ENCODE results near the gene ALPL. TPM values are rescaled to one million over a fixed set of nuclear protein-coding genes. Genes with fewer than 3 reads are reported as not detected.

ALPL gene
- total and polyA plus RNA-seq, 9 of the 15 experiments (the other 6 are each of a cell fraction or from before 2014, with no cell fraction given) = 0.04 to 0.38 (median 0.18) TPM; not detected in 4

GRCh38 chr1:21597753-21598152 is 88.5 kb downstream of the ALPL start:
- H3K4me1 ChIP-seq (replicated peaks in 1 of 2; ENCODE audit: control insufficient read depth in 2 of 2, insufficient read depth in 2 of 2, low read length in 2 of 2) = peaks cover 0 to 66% of the 10 kb centered on the region in 2 experiments; a peak in 1 of 5 replicates
- WGBS (ENCODE audit: insufficient coverage, low coverage, missing lambda C conversion rate) = 83% methylated on average over 13 of the region's 19 CpGs
- peaks cover 10% of the 10 kb centered on the region for H4K20me1 ChIP-seq (replicated peaks; ENCODE audit: control insufficient read depth, insufficient read depth, low read length)
- ChIA-PET CTCF (ENCODE audit: low intra/inter-chr PET ratio) (no interaction called here), POLR2A (interaction anchor here (0.5 kb wide), 1 partner anchor 350 kb away, joined by 3 read pairs; no protein-coding TSS in a partner anchor)
- H3K9ac ChIP-seq (ENCODE audit: insufficient read depth in 1 of 2, low read depth in 2 of 2, low read length in 2 of 2) = peak overlapping the region in 1 of 2 experiments; percentile 51; a peak in 1 of 4 replicates
- FAIRE-seq (no peak), ATAC-seq (no peak), DNase-seq (ENCODE audit: extremely low read depth in 1 of 4, low spot score in 3 of 4) (peak in 1 of 4 experiments; percentile 35)
- no peak overlapping the region for H3K27ac ChIP-seq (ENCODE audit: extremely low read depth, low read depth, low read length)
- TF ChIP-seq ATF6 (CRISPR knock-in tag; IDR thresholded peaks at IDR 0.05) (no peak), ZBTB33 (CRISPR knock-in tag; IDR thresholded peaks at IDR 0.05) (0 out of 2 replicates have a peak, but pooled peaks have one; percentile 31), ZNF518B (CRISPR knock-in tag; IDR thresholded peaks at IDR 0.05) (no peak), E2F8 (IDR thresholded peaks at IDR 0.05; ENCODE audit: low read depth, partially characterized antibody) (no peak), POLR2G (IDR thresholded peaks at IDR 0.05; ENCODE audit: low read depth, low read length) (0 out of 2 replicates have a peak, but pooled peaks have one; percentile 8), MCM5 (IDR thresholded peaks at IDR 0.05; ENCODE audit: low read depth) (no peak), ZNF507 (tag; conservative IDR thresholded peaks at IDR 0.05) (no peak), E2F4 (CRISPR knock-in tag; IDR thresholded peaks at IDR 0.05; ENCODE audit: low read depth) (no peak), ZNF699 (CRISPR knock-in tag; IDR thresholded peaks at IDR 0.05; ENCODE audit: insufficient replicate concordance) (no peak), CSDE1 (IDR thresholded peaks at IDR 0.05) (no peak)
- in situ Hi-C loops (cut with MboI) = no loop called here
- no peaks in the 10 kb centered on the region for H3K79me2 ChIP-seq (ENCODE audit: control insufficient read depth, insufficient read depth, low read length)
- peaks cover 20% of the 10 kb centered on the region for H3K36me3 ChIP-seq (ENCODE audit: control insufficient read depth, insufficient read depth, low read length)
- H3K9me3 ChIP-seq (replicated peaks; ENCODE audit: control insufficient read depth, insufficient read depth, low read depth, low read length) = no peaks in the 10 kb centered on the region
- no peak overlapping the region for H2AFZ ChIP-seq (ENCODE audit: low read depth, low read length)
- H3K4me3 ChIP-seq = no peak overlapping the region
- H3K4me2 ChIP-seq (ENCODE audit: insufficient read depth, low read length) = no peak overlapping the region
- no peaks in the 10 kb centered on the region for H3K9me1 ChIP-seq (ENCODE audit: control insufficient read depth, insufficient read depth, low read length)
- intact Hi-C loops (cut with micrococcal nuclease) = loop anchor here (10.0 kb wide), 1 partner anchor 83 kb away; no protein-coding TSS in a partner anchor
- H3K27me3 ChIP-seq (ENCODE audit: control insufficient read depth in 2 of 2, insufficient read depth in 2 of 2, low read length in 2 of 2) = no peaks in the 10 kb centered on the region
- no TSS peak for BruUV-seq (replicated peaks)
